Superior temporal gyrus (tissue), 1 donor: ENCODE data around the gene STK10.

Experiments
- DNase-seq: peaks from one replicate; pipeline ENCODE4 v3.0.0-alpha.2; 2016; ENCODE audit errors: extremely low spot score

The STK10 gene

GRCh38 chr5:172110260-172110815 is 77.7 kb downstream of the STK10 start:
- no peak for DNase-seq

GRCh38 chr5:172109749-172110148 is 78.3 kb downstream of the STK10 start:
- no peak for DNase-seq

GRCh38 chr5:172107571-172107970 is 80.5 kb downstream of the STK10 start:
- DNase-seq = no peak

- peak; percentile 73 for DNase-seq
These were observed 81.3 kb downstream of the STK10 start for GRCh38 chr5:172106511-172107356.

DNA sequence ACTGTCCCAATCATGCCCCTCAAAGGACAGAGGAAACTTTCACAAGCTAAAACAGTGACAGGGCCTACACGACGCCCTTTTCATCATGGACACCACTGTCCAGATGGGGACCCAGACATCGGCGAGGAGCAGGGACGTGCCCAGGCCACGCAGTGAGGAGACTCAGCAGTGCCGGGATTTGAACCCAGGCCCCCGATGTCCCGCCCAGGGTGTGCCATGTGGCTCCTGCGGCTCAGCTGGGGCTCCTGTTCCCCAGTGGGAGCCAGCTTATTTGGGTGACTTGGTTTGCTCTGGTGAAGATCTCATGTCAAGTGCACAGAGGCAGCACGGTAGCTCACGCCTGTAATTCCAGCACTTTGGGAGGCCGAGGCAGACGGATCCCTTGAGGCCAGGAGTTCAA is 82.2 kb downstream of the STK10 start:
- DNase-seq = no peak

DNA sequence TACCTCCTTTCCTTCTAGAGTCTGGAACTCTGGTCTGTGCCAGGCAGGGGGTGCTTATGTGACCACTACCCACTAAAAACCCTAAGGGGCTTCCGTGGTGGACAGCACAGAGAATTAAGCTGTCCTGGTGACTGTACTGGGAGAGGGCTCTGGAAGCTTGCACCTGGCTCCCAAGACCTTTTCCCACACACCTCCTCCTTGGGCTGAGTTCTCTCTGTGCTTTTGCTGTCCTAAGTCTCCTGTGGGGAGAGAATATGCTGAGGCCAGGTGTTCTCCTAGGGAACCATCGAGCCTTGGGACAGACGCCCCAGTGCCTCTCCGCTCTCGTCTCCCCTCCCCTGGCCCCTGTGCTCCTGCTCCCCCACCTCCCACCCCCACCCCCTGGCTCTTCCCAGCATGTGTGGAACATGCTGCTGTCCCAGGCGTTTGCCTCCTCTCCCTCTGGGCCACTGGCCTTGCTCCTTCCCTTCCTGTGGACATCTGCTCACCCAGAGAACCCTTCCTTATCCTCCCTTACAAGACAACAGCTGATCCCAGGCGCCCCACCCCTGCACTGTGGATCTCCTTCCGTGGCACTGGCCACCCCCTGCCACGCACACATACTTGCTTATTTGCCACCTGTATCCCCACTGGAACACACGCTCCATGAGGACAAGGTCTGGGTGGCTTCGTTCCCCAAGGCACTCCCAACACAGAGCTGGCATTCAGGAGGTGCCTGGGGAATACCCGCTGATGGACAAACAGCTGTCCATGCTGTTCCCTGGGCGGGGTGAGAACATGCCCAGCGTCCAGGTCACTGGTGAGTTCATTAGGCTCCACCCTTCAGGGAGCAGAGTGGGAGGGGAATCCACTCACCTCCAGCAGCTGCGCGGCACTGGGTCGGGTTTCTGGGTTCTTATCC is 83.0 kb downstream of the STK10 start:
- no peak for DNase-seq

- DNase-seq = no peak
These were observed 84.0 kb downstream of the STK10 start for GRCh38 chr5:172104021-172104420.

DNA sequence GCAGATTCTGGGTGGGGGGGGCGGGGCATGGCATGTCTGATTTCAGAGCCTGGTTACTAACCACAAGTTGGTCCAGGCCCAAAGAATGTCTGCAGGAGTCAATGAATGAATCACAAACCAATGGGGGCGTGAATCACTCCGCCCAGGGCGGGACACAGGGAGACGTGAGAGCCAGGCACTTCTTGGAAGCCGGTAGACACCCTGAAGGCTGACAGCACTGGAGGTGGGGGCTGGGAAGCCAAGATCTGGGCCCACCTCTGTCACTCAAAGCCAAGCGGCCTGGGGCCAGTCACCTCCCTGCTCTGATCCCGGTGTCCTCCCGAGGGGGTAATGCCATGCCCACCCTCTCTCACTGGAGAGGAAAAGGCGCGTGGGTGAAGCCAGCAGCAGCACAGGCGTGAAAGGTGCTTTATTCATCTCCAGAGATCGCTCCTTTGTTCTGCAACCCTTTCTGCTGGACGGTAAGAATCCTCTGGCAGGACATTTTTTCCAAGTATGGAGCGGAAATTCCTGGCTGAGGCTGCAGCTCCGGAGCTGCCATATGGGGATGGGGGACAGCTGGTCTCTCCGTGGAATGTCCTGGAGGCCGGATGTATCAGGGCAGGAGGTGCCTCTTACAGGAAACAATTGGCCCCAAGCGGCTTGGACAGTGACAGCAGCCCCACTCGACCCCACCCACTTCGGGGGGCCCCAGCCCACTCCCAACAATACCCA is 85.0 kb downstream of the STK10 start:
- no peak for DNase-seq

- DNase-seq = no peak
These were observed 85.7 kb downstream of the STK10 start for GRCh38 chr5:172102218-172102870.

GRCh38 chr5:172101547-172102217 is 86.3 kb downstream of the STK10 start:
- no peak for DNase-seq

- no peak for DNase-seq
These were observed 89.1 kb downstream of the STK10 start for GRCh38 chr5:172098883-172099282.

DNA sequence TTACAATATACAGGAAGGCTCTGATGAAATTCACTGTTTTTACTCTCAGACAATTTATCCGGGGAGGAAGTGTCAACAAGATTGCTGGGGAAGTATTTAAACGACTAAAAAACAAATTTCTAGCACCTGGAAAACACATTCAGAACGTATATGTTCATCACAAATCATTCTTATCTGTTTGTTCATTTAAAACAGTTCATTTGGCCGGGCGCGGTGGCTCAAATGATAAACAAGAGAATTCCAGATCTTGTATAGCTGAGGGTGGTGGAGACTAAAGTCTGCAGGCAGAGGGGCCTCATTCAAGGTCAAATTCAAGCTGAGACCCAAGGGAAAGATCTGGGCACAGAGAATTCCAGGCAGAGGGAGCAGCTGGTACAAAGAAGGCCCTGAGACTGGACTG is 90.0 kb downstream of the STK10 start:
- DNase-seq = no peak

GRCh38 chr5:172097356-172097755 is 90.7 kb downstream of the STK10 start:
- peak; percentile 60 for DNase-seq

GRCh38 chr5:172096207-172096940 is 91.7 kb downstream of the STK10 start:
- DNase-seq = no peak

DNA sequence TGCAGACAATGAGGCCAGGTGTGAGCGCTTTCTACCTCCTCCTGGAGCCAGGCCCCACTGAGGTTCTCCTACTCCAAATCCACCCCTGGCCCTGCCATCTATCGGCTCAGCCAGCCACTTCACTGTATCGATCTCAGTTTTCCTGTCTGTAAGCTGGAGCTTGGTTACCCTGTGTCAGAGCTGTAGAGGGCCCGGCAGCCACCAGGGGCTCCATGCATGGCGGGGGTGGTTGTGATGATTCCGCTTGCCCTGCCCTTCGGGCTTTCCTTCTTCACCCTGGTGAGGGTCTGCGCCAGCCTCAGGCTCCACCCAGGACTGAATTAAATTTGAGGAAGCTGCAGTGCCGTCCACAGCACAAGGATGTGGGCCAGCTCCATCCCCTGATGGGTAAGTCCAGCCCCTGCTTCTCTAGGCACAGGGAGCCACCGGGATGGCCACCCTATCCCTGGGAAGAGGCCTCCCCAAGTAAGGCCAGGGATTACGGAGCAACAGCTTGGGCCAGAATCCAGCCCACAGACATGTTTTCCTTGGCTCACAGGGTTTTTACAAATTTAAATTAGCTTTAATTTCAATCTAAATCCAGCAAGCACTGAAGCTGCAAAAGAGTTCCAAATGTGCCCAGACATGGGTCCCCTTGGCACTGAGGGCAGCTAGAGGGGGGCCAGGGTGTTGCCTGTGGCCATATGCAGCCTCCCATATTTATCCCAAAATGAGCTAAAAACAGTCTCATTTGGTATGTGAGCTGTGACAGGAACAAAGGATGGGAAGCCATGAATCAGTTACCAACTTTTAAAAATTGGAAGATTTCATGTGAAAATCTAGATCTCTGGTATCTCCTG is 92.4 kb downstream of the STK10 start:
- DNase-seq = no peak

- no peak for DNase-seq
These were observed 94.1 kb downstream of the STK10 start for GRCh38 chr5:172093965-172094364.

DNA sequence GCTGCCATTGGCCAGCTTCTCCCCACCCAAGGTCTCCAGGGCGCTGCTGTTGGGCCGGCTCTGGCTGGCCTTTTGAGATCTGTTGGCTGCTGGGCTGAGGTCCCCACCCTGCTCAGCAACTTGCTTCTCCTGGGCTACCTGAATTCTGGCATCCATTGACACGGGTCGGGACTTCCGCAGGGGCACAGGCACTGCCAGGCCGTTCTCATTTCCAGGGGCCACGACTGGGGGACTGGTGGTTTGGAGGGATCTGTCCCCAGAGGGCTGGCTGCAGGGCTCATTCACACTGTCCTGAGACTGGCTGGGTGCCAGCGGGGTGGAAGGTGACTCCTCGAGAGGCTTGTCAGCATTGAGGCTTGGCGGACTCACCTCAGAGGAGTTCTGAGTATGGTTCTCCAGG is 94.5 kb downstream of the STK10 start:
- DNase-seq = no peak

GRCh38 chr5:172091956-172092732 is 95.9 kb downstream of the STK10 start:
- DNase-seq = no peak
